CD4-positive, alpha-beta T cell treated with Interleukin-4 for 1 hour (primary cell): ENCODE data around the gene PARL.

Experiments
- DNase-seq, 2 donors: peaks; one replicate each; pipeline ENCODE4 v3.0.0-alpha.2; 2020 to 2022

The PARL gene

GRCh38 chr3:183782576-183783276, 102.0 kb downstream of the PARL start:
- DNase-seq: no peak

GRCh38 chr3:183781246-183781645, 103.4 kb downstream of the PARL start:
- DNase-seq: no peak

GRCh38 chr3:183779896-183780465, 104.7 kb downstream of the PARL start:
- DNase-seq: no peak
